Liver (tissue), 9 donors: Measurements from ENCODE around the gene IFIH1. TPM values are rescaled to one million over a fixed set of nuclear protein-coding genes. Genes with fewer than 3 reads are reported as not detected.

Experiments used
- DNase-seq: peaks from one replicate; pipeline ENCODE4 v3.0.0-alpha.2; 2017; ENCODE audit warnings: low spot score
- H3K27ac ChIP-seq, 2 donors: one replicate each; pipeline ENCODE4 v1.7.0; 2013; ENCODE audit warnings: inconsistent platforms in 2 of 2, low read length in 2 of 2, control low read depth in 1 of 2, low read depth in 1 of 2, mild to moderate bottlenecking in 1 of 2
- H3K27me3 ChIP-seq, 4 donors: one replicate each; pipeline versions ENCODE4 v1.6.1 to v1.7.0; 2013; ENCODE audit warnings: low read length in 3 of 4, inconsistent platforms in 1 of 4, mild to moderate bottlenecking in 1 of 4, moderate library complexity in 1 of 4; ENCODE audit not compliant: control insufficient read depth in 4 of 4, insufficient read depth in 4 of 4
- H3K36me3 ChIP-seq, 4 donors: one replicate each; pipeline versions ENCODE4 v1.6.1 to v1.7.0; 2013; ENCODE audit warnings: low read length in 3 of 4, mild to moderate bottlenecking in 3 of 4, low read depth in 1 of 4, moderate library complexity in 1 of 4; ENCODE audit not compliant: control insufficient read depth in 4 of 4, insufficient read depth in 3 of 4
- H3K4me1 ChIP-seq, 4 donors: one replicate each; pipeline versions ENCODE4 v1.6.1 to v1.7.0; 2013; ENCODE audit warnings: low read length in 3 of 4, mild to moderate bottlenecking in 3 of 4, moderate library complexity in 1 of 4; ENCODE audit not compliant: control insufficient read depth in 4 of 4, insufficient read depth in 4 of 4
- H3K4me3 ChIP-seq, 3 donors: one replicate each; pipeline versions ENCODE4 v1.6.1 to v1.7.0; 2013; ENCODE audit warnings: low read length in 3 of 3, control low read depth in 1 of 3, low read depth in 1 of 3, mild to moderate bottlenecking in 1 of 3
- H3K9ac ChIP-seq, 2 donors: one replicate each; pipeline ENCODE4 v1.7.0; 2013; ENCODE audit warnings: low read length in 2 of 2, mild to moderate bottlenecking in 2 of 2, moderate library complexity in 2 of 2, control low read depth in 1 of 2, low read depth in 1 of 2
- H3K9me3 ChIP-seq, 4 donors: one replicate each; pipeline versions ENCODE4 v1.6.1 to v1.7.0; 2013; ENCODE audit warnings: low read length in 3 of 4; ENCODE audit not compliant: control insufficient read depth in 4 of 4
- EGR1 ChIP-seq, 2 donors: IDR thresholded peaks; 2 replicates each; pipeline ENCODE4 v1.6.1; 2016 to 2018; ENCODE audit warnings: antibody characterized with exemption in 2 of 2, low read depth in 2 of 2
- FOXA2 ChIP-seq: IDR thresholded peaks from 2 replicates; pipeline ENCODE4 v1.6.1; 2016; ENCODE audit warnings: antibody characterized with exemption
- GABPA ChIP-seq, 2 donors: IDR thresholded peaks in 1 of 2; conservative IDR thresholded peaks in 1 of 2; 2 replicates each; pipeline ENCODE4 v1.6.1; 2016; ENCODE audit warnings: antibody characterized with exemption in 2 of 2, mild to moderate bottlenecking in 1 of 2, moderate library complexity in 1 of 2
- HNF4G ChIP-seq: IDR thresholded peaks from 2 replicates; pipeline ENCODE4 v1.6.1; 2016; ENCODE audit warnings: antibody characterized with exemption
- JUND ChIP-seq, 2 donors: IDR thresholded peaks; 2 replicates each; pipeline ENCODE4 v1.6.1; 2016; ENCODE audit warnings: antibody characterized with exemption in 2 of 2
- REST ChIP-seq: IDR thresholded peaks from 2 replicates; pipeline ENCODE4 v1.6.1; 2016; ENCODE audit warnings: antibody characterized with exemption, mild to moderate bottlenecking
- RXRA ChIP-seq, 2 donors: IDR thresholded peaks; 2 replicates each; pipeline ENCODE4 v1.6.1; 2017 to 2018; ENCODE audit warnings: antibody characterized with exemption in 2 of 2, mild to moderate bottlenecking in 1 of 2
- ZBTB33 ChIP-seq: IDR thresholded peaks from 2 replicates; pipeline ENCODE4 v1.6.1; 2016; ENCODE audit warnings: antibody characterized with exemption
- WGBS: extraction: QIAGEN DNeasy Blood & Tissue Kit; methylation state at CpG from one replicate; pipeline ENCODE4 v1.1.7; 2013; 5-methylcytosine and 5-hydroxymethylcytosine counted together
- polyA plus RNA-seq, 2 donors: library from polyadenylated mRNA; stranded (reverse) in 1 of 2; unstranded in 1 of 2; fragments of 200-250 nt in 1 of 2; fragments of >200 nt in 1 of 2; fragmentation: Nextera tagmentation in 1 of 2; extraction: Ambion mirVana in 1 of 2; gene quantifications; one replicate each; pipeline versions ENCODE4 v1.2.1 to v1.2.3, GENCODE V29; 2013 to 2015
- total RNA-seq, 2 donors: library from RNA; depleted of rRNA; stranded (reverse); fragments of >200 nt; gene quantifications; one replicate each; pipeline ENCODE4 v1.2.3, GENCODE V29; 2014
- donor health status: healthy.
- donor health status: healthy.
- donor health status: healthy.
- donor health status: healthy.
- donor health status: healthy.

The IFIH1 gene
- total and polyA plus RNA-seq, 4 donors: 5.5 to 13.2 (median 7.9) TPM

- H3K27me3 ChIP-seq: no peaks in the 10 kb centered on the region
- no peak within 1 kb of the TSS for H3K9ac ChIP-seq
- no peak within 1 kb of the TSS for H3K27ac ChIP-seq
- H3K4me1 ChIP-seq: no peaks in the 10 kb centered on the region
- H3K4me3 ChIP-seq: no peak within 1 kb of the TSS
- H3K36me3 ChIP-seq: no peaks in the 10 kb centered on the region
- TF ChIP-seq FOXA2: no peak
- no peaks in the 10 kb centered on the region for H3K9me3 ChIP-seq
- no peak for DNase-seq
- WGBS: 68% methylated on average over 6 of the region's 6 CpGs
Observed at GRCh38 chr2:162243294-162243693, 75.2 kb downstream of the IFIH1 start, which contains the start of gene FAP. TSS of gene FAP (minus strand) at chr2:162243445. CDS start at chr2:162243327, 118 bp downstream.

- Histone ChIP-seq H3K4me1 (no peaks in the 10 kb centered on the region), H3K4me3 (no peak overlapping the region), H3K27me3 (no peaks in the 10 kb centered on the region), H3K36me3 (no peaks in the 10 kb centered on the region), H3K27ac (no peak overlapping the region), H3K9me3 (no peaks in the 10 kb centered on the region), H3K9ac (no peak overlapping the region)
- TF ChIP-seq GABPA (IDR thresholded peaks at IDR 0.05 in 1 of 2, conservative IDR thresholded peaks at IDR 0.05 in 1 of 2) (no peak), EGR1 (IDR thresholded peaks at IDR 0.05; ENCODE audit: low read depth in 2 of 2) (no peak), REST (no peak), ZBTB33 (no peak), HNF4G (no peak)
- 68% methylated on average over 5 of the region's 5 CpGs for WGBS
- DNase-seq: no peak
Observed at GRCh38 chr2:162242586-162243280, 75.8 kb downstream of the IFIH1 start.

GRCh38 chr2:162241571-162241970 is 76.9 kb downstream of the IFIH1 start:
- 84% methylated on average over 1 of the region's 1 CpG for WGBS
- Histone ChIP-seq H3K36me3 (no peaks in the 10 kb centered on the region), H3K27me3 (no peaks in the 10 kb centered on the region)

More at GRCh38 chr2:162241571-162241970, 76.9 kb downstream of the IFIH1 start:
- Histone ChIP-seq H3K9me3 (no peaks in the 10 kb centered on the region), H3K27ac (no peak overlapping the region), H3K4me3 (no peak overlapping the region), H3K4me1 (no peaks in the 10 kb centered on the region), H3K9ac (no peak overlapping the region)
- TF ChIP-seq REST (no peak), JUND (IDR thresholded peaks at IDR 0.05) (no peak), RXRA (IDR thresholded peaks at IDR 0.05) (no peak)
- DNase-seq: no peak
